Activated CD4-positive, alpha-beta T cell treated with anti-CD3 and anti-CD28 coated beads, Interleukin-2, amount 50 U/mL, for 16 hours (primary cell): ENCODE data around the gene ID3.

Experiments used
- DNase-seq: peaks from one replicate; pipeline ENCODE4 v3.0.0-alpha.2; 2020

The ID3 gene, protein sequence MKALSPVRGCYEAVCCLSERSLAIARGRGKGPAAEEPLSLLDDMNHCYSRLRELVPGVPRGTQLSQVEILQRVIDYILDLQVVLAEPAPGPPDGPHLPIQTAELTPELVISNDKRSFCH

DNA sequence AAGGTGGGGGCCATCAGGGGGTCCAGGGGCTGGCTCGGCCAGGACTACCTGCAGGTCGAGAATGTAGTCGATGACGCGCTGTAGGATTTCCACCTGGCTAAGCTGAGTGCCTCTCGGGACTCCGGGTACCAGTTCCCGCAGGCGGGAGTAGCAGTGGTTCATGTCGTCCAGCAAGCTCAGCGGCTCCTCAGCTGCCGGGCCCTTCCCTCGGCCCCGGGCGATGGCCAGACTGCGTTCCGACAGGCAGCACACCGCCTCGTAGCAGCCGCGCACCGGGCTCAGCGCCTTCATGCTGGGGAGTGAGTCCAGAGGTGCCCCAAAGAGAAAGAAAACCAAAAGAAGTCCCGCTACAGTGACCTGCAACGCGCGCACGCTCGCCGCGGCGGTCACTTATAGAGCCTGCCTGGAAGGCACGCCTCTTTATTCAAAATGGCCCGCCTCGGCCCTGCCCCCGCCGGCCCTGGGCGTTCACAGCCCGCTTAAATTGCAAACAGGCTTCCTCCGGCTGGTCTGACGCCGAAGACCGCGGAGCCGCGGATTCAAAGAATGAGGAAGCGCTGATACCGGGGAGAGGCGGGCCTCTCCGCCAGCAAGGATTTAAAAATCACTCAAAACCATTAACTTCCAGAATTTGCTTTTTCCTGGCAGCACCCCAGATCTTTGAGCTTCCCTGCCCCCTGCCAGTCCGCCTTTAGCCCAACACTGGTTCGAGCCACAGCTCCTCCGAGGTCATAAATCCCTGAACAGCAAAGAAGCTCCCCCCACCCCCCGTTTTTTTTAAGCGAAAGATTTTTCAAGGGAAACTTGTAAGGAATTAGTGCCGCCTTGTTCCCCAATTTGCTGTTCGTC lies at the start of gene ID3:
Gene ID3, minus strand, starts transcription at position 366 of the 849 bp plus-strand sequence. Its CDS starts 75 bp downstream, at position 291.
- peak; percentile 91 for DNase-seq

DNA sequence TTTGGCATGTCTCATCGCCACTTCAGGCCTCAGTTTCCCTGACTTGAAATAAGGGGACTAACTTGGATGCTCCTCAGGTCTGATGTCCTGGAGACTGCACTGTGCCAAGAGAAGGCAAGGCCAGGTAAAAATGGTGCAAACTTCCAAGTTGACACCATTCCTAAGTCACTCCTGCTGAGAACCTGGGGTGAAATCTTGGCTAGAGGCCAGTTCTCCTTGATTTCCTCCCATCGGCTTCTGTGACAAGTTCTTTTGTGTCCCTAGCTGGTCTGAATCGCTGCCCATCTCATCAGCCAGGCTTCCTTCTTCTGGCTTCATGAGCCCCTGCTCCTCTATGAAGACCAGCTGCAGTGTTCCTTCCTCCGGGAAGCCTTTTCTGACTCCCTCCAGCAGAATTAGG lies 48.6 kb upstream of the ID3 start:
- no peak for DNase-seq

DNA sequence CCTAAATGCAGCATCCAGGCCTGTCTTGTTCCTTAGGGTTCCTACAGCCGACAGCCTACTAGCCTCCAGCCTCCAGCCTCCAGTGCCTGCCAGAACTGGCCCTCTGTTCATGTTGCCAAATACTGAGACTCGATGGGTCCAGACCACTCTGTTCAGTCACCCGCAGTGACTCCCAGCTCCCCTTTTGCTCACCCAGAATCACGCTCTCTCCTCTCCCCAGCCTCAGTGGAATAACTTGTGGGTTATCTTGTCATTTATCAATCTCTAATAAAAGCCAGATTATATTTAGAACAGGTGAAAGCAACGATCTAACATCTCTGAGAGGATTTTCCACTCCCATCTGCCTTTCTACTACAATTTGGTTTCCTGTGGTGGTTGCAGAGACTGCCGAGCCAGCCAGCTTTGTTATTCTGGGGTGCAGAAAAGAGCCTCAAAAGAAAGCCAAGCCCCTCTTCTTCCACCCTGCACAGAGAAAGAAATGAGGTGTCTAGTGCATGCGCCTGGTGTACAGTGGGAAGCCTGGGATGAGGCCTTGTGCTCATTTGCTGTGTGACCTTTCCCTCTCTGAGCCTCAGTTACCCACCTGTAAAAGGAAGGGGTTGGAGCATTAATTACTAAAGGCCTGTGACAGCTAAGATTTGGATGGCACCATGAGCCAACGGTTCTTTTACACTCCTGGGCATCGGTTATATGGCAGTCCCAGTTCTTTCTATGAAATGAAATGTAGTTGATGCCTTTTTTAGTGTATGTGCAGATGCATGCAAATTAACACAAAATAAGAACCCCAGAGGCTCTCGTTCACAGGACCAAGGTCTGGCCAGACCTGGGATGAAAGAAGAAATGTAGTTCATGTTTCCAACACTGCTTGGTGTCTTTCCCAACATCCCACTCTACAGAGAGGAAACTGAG lies 42.9 kb upstream of the ID3 start:
- DNase-seq: no peak

DNA sequence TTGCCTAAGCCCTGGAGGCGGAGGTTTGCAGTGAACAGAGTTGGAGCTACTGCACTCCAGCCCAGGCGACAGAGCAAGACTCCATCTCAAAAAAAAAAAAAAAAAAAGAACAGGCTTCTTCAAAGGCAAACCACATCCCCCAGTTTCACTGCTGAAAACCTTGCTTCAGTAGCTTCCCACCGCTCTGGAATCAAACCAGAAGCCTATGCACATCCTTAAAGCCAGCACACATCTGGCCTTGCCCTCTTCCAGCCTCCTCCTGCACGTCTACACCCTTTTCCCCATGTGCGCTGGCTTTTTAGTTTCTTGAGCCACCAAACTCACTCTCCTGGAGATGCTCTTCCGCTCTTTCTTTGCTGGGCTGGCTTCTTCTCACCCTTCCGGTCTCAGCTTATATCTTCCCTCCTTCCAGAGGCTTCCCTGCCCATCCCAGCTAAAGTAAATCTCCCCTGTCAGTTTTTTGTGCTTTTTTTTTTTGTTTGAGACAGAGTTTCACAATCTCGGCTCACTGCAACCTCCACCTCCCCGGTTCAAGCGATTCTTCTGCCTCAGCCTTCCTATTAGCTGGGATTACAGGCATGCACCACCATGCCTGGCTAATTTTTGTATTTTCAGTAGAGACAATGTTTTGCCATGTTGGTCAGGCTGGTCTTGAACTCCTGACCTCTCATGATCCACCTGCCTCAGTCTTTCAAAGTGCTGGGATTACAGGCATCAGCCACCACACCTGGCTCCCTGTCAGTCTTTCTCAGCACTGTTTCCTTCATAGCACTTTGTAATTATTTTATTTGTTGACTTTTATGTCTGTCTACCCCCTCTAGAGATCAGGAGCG lies 42.0 kb upstream of the ID3 start:
- no peak for DNase-seq

DNA sequence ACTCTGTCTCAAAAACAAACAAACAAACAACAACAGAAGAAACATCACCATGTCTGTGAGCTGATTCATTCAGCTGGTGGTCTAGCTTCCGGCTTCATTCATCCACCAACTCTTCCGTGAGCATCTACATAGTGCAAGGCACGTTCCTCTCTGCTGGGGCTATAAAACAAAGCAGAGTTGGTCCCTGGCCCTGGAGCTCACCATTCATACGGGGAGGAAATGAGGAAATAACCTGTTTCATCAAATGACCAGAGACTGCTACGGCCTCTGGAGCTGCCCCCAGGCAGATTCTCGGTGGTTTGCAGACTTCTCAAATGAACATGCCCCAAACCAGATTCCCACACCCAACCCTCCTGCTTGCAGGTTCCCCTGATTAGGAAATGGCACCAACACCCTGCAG lies 41.0 kb upstream of the ID3 start:
- no peak for DNase-seq

DNA sequence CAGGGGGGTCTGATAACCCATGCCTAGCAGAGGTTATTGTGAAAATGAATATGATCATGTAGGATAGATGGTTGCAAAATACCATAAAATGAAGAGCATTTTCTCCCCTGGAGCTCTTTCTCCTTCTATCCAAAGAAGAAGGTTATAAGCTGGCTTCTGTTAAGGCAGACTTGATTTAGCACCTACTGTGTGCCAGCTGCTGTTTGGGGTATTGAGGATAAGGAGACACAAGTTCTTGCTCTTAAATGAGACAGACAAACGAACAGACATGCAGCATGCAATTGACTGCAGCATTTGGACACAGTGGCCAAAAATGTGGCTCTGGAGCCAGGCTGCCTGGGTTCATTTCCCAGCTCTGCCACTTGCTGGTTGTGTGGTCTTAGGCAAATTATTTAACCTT lies 39.8 kb upstream of the ID3 start:
- DNase-seq: no peak

DNA sequence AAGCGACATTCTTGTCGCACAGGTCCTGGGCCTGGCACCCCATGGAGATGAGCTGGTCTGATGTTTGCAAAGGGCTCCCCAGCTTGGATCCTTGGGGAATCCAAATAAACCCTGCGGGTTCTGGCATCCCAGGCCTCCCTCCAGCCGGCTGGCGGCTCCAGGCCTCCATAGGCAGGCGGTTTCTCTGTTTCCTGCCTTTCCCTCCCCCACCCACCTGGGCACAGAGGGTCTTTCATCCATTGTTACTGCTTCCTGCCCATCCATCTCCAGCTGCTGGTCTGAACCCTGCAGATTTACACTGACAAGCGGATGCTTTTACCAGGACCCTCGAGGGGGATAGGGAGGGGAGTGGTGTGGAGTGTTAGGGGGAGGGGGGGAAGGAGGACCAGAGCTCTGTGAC lies 39.1 kb upstream of the ID3 start:
- DNase-seq: no peak

DNA sequence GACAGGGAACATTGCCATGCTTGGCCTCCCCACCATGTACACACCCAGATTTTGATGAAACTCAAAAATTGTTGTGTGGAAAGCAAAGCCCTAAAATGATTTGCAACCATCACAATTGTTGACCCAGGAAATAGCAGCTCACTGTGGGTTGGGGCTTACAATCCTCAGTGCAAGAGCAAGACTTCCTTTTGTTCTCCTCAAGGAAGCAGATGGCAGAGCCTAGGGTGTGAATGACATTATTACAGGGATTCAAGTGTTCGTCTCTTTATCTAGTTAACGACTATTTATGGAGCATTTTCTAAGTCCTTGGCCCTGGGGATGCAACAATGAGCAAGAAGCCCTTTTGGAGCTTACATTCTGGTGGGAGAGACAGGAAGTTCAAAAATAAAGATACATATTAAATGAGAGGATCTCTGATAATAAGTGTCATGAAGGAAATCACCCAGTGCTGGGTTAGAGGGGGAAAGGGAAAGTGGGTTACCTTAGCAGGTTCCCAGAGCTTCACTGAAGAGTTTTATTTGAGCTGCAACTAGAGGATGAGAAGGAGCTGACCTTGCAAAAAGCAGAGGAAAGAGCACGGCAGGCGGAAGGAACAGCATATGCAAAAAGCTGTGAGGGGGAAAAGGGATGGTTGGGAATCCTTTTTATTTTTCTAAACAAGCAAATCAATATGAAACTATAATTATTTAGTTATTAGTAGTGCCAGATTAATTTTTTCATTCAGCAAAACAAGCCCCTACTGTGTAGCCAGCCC lies 38.5 kb upstream of the ID3 start:
- no peak for DNase-seq

DNA sequence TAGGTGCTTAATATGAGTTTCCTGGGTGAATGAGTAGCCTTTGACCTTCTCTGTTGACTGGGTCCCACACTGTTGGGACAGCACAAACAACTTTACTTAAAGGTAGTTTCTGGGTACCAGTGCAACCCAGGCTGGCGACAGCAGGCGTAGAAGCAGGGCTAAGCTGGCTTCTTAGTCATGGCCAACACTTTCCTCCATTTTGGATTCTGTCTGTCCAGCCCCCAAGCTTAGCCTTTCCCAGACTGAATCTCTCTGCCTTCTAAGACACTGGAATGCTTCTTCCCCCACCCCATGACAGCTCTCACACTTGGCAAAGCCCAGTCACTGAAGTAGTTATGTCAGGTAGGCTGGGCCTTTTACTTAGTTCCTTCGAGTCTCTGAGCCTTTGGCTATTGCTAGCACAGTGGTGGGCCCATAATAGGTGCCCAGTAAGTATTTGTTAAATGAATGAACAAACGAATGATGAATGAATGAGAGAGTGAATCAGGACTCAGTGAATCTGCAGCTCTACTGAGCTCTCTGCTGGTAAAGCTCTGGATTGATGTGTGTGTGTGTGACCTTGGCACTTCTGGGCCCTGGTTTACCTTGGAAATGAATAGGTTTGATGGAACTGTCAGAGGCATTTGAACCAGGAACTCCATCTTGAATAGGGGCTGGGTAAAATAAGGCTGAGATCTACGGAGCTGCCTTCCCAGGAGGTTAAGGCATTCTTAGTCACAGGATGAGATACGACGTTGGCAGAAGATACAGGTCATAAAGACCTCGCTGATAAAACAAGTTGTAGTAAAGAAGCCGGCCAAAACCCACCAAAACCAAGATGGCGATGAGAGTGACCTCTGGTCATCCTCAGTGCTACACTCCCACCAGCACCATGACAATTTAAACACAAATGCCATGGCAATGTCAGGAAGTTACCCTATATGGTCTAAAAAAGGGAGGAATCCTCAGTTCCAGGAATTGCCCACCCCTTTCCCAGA lies 37.4 kb upstream of the ID3 start:
- no peak for DNase-seq

DNA sequence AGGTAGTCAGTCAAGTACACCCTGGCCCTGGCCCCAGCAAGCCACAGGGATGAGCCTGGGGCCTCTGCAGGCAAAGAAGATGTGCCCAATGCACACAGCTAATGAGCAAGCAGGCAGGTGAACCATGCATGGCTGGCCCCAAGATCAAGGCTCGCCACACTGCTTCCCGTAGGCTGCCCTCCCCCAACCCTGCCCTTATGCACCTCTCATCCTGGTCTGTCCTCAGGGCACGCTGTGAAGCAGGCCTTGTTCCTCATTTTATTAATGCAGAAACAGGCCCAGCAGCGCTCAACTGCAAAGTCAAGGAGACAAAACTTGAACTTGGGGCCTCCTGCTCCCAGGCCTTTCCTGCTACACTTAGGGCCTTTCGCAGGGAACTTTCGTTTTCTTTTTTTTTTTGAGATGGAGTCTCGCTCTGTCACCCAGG lies 35.6 kb upstream of the ID3 start:
- DNase-seq: no peak

DNA sequence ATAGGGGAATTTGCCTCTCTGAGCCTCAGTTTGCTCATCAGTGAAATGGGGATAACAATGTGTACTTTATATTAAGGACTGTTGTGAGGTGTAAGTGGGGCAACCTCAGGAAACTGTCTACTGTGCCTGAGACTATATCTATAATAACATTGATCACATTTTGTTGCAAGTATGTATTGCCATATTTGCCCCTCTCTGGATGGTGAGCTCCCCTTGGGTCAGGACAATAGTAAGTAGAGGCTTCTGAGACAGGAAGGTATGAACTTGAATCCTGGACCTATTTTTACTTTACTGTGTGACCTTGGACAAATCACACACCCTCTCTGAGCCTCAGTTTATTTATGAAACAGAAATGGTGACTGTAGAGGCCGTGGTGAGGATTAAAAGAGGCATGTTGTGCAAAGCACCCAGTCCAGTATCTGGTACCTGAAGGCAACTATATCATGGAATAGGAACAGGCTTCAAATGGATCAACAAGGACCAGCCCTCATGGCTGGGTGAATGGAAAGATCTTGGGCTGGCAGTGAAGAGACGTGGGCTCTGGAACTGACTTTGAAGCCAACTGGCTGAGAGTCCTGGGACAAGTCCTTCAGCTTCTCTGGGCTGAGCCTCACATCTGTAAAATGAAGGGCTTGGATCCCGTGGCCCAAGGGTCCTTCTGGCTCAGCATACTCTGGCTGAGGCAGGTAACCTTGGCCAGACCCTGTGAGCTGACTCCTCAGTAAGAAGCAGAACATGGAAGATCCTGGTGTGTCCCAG lies 35.0 kb upstream of the ID3 start:
- no peak for DNase-seq

DNA sequence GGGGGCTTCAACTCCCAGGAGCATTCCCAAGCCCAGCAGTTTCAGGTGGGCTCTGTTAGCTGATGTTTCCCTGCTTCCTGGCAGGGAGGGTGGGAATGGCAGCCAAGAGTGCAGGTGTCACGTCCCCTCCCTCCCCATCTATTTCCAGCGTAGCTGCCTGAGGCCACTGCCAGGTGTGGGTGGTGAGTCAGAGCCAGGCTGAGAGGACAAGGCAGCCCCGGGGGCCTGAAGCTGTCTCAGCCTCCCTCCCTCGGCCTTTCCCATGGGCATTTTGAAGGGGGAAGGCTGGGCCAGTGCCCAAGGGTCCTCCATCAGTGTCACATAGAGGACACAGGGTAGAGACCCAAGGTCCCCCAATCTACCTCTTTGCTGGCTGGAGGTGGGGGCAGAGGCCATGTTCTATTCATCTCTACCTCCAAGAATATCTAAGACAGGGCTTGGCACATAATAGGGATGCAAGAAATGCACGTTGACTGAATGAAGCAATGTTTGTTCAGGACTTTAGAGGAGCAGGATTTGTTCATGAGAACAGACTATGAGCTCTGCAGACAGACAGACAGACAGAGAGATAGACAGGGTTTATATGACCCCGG lies 34.4 kb upstream of the ID3 start:
- no peak for DNase-seq

DNA sequence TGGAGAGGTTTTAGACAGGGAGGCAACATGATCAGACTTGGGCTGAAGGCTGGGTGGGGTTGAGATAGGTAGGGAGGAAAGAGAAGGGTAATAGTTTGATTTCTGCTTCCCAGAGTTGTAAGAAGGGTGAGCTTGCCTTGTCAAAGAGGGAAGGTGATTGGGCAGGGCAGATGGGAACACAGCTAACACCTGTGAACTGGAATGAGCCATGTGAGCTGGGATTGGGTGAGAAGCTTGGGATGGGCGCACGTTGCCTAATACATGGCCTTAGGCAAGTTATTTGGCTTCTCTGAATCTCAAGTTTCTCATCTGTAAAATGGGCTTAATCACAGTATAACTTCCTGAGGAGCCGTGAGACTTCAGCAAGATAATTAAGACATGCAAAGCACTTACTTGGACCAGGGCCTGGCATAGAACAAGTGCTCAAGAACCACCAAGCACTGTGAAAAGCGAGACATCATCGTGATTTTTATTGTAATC lies 33.8 kb upstream of the ID3 start:
- no peak for DNase-seq

DNA sequence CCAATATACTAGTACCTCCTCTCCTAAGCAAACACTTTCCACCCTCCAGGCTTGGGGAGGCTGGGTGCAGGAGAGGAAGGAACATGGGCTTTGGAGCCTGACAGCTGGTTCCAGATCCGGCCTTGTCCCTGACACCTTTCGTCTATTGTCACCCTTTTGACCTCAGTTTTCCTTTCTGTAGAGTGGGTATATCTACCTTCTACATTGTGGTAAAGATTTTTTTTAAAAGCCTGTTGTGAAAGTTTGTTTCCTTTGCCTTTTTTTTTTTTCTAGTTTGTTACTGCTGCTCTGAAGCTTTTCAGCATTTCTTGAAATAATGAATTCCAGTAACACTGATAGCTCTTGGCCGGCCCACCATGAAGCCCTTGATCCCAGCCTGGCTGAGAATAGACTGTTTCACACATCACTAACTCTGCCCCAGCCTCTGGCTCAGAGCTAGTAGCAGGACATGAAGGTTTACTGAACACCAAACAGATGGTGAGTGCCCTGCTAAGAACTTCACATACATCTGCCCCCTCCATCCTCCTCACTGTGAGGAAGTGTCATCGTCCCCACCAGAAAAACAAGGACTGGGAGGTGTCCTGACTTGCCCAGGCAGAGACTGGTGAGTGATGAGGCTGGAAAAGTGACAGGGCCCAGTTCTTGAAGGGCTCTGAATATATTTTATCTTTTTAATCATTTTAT lies 33.0 kb upstream of the ID3 start:
- no peak for DNase-seq

DNA sequence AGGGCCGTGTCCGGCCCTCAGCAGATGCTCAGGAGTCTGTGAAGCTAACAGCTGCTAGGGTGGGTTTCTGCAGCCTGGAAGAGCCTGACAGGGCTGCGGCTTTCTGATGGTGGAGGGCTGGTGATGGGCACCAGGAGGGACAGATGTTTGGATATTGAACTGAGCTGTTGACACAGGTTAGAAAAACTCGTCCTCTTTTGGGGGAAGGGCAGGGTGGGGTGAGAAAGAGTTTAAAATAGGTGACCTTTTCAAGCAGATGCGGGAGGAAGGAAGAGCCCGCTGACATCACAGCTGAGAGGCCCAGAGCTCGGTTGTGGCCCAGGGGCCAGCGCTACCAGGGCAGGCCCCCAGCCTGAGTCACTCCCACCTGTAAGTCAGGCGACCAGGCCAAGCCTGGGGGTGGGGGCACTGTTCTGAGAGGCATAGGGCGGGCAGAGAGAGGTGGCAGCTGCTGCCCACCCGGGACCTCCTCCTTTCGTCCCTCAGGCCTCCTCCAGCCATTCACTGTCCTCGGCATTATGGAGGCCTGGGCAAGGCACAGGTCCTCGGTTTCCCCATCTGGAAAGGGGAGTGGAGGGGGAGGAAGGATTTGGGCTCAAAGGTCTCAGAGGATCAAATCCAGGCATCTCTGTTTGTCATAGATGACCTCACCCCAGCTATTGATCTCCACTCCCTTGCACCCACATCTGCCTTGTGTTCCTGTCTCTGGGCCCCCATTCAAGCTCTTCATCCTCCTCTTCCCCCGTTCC lies 32.3 kb upstream of the ID3 start:
- no peak for DNase-seq

DNA sequence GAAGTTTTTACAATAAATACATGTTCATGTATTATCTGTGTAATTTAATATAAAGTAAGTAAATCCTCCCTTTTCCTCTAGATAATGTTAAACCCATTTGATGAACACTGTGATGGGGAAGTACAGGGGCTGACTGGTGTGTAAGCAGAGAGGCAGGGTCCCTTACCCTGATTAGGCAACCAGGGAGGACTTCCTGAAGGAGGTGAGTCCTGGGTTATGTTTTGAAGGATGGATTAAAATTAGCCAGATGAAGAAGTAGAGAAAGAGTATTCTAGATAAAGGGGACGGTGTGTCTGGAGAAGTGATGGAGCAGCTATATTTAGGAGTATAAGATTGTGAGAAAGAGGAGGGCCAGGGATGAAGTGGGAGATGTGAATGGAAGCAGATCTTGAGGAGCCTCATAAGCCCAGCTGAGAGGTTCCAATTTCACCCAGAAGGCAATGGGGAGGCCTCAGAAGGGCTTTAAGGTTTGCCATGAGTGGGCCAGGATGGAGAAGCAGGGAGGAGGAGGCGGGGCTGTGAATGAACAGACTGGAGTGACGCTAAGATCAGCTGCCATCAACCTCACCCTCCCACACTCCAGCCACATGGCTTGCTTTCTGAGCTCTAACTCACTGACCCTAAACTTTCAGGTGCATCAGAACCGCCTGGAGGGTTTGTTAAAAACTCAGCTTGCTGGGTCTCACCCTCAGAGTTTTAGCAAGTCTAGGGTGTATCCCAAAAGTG lies 30.9 kb upstream of the ID3 start:
- DNase-seq: no peak

DNA sequence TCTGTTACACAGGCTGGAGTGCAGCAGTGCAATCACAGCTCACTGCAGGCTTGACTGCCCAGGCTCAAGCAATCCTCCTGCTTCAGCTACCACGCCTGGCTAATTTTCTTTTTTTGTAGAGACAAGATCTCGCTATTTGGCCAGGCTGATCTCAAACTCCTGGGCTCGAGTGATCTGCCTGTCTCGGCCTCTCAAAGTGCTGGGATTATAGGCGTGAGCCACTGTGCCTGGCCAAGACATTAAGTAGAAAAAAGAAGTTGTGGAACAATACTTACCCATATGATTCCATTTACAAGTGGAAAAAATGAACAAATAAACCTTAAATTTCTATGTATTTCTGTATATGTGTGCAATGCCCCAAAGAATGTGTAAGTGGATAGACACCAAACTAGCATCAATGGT lies 30.3 kb upstream of the ID3 start:
- no peak for DNase-seq
